Gastrocnemius medialis (tissue), 4 donors: ENCODE data around the gene STARD3.

Experiments
- POLR2A ChIP-seq, 2 donors: fragments of 450-650 bp; IDR thresholded peaks; one replicate each; pipeline ENCODE4 v1.6.1; 2017; ENCODE audit warnings: antibody characterized with exemption in 2 of 2, mild to moderate bottlenecking in 2 of 2, moderate library complexity in 2 of 2
- TF ChIP-seq, protein P1 (sequence below), 5 experiments: fragments of 450-650 bp in 3 of 5; fragments of 200-600 bp in 2 of 5; sonication (generic) in 2 of 5; IDR thresholded peaks in 4 of 5; conservative IDR thresholded peaks in 1 of 5; 1 replicate in 4 of 5; 2 replicates in 1 of 5; pipeline ENCODE4 v1.5.1; 2016 to 2019; ENCODE audit warnings: antibody characterized with exemption in 5 of 5, mild to moderate bottlenecking in 3 of 5, moderate library complexity in 3 of 5

GRCh38 chr17:39662551-39663339 is 25.8 kb downstream of the STARD3 start:
- TF ChIP-seq POLR2A (IDR thresholded peaks at IDR 0.05) = no peak
- TF ChIP-seq, protein P1, sequence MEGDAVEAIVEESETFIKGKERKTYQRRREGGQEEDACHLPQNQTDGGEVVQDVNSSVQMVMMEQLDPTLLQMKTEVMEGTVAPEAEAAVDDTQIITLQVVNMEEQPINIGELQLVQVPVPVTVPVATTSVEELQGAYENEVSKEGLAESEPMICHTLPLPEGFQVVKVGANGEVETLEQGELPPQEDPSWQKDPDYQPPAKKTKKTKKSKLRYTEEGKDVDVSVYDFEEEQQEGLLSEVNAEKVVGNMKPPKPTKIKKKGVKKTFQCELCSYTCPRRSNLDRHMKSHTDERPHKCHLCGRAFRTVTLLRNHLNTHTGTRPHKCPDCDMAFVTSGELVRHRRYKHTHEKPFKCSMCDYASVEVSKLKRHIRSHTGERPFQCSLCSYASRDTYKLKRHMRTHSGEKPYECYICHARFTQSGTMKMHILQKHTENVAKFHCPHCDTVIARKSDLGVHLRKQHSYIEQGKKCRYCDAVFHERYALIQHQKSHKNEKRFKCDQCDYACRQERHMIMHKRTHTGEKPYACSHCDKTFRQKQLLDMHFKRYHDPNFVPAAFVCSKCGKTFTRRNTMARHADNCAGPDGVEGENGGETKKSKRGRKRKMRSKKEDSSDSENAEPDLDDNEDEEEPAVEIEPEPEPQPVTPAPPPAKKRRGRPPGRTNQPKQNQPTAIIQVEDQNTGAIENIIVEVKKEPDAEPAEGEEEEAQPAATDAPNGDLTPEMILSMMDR (IDR thresholded peaks at IDR 0.05 in 4 of 5, conservative IDR thresholded peaks at IDR 0.05 in 1 of 5) = no peak
